ENCODE results near the gene PPFIBP2.
"Not testable (repeated sequence)": the region's sequence is repeated elsewhere in the genome, so short reads cannot be mapped to it uniquely, and the experiment has no call there.

The PPFIBP2 gene

DNA sequence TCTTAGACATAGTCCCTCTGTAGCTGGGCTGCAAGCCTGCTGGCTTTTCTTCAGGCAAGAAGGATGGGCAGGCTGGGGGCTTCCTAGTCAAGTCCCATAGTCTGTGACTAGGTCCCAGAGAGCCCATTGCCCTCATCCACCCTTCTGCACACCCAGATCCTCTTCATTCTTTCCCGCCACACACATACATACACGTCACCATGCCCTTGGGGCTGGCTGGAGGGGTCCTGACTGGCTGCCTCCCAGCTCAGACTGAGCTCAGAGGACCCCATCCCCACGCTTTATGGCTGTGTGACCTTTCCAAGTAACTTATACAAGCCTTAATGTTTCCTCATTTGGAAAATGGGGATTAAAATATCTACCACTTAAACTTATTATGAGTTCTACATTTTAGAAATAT, 13.5 kb upstream of the PPFIBP2 start:
- no peak for DNase-seq

DNA sequence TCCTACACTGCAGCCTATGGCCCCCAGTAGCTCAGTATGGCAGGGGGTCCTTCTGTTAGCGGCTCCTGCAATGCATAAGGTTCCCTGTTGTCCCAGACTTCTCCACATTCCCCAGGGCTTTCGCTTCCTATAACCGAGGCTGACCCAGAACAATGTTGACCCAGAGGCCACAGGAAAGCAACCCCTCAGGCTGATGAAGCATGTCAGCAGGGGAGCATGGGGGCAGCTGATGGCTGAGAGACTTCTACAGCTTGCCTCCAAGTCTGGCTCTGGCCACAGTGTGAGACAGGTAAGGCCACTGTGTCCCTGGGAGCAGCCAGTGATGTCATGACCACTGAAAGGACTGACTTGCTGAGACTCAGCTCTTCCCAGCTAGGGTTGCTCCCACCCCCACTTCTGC, 12.5 kb upstream of the PPFIBP2 start:
- no peak for DNase-seq

DNA sequence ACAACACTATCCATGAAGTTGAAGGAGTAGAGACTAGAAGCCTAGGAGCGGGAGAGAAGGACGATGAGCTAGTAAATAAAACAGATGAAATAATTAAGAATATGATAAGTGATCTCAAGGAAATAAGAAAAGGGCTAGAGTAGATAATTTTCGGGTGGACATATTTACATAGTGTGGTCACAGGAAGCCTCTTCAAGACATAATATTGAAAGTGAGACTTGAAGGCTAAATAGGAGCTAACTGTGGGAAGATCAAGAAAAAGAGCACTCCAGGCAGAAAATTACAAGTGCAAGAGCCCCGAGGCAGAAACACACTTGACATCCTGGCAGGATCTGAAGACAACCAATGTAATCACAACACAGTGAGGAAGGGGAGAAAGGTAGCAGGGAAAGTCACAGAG, 11.9 kb upstream of the PPFIBP2 start:
- no peak for DNase-seq

DNA sequence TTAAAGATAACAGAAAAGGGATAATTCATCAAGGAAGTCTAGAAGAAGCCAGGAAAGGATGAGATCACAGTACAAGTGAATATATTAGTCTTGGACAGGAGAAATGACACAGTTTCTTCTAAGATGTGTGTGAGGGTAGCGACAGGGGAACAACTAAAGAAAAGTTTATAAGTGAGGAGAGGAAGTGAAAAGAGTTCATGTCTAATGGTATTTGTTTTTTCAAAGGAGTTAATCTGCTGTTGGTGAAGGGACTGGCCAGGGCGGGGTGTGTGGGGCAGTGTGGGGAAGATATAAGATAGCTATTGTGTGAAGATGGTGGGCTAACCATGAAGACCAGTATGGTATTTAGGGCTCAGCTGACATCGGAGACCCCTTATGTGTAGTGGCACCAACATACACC, 7.6 kb upstream of the PPFIBP2 start:
- DNase-seq: no peak

DNA sequence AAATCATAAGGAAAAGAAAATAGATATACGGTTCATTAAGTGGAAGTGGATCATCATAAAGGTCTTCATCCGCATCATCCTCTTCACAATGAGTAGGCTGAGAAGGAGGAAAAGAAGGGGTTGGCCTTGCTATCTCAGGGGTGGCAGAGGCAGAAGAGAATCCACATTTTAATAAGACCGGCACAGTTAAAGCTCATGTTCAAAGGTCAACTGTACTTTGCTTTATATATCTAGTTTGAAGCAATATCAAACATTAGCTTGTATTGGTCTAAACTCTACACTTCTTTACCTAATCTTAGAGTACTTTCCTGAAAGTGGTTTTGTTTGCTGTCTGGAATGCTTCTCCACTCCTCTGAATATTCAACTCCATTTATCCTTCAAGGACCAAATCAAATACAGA, 5.7 kb upstream of the PPFIBP2 start:
- DNase-seq: no peak

DNA sequence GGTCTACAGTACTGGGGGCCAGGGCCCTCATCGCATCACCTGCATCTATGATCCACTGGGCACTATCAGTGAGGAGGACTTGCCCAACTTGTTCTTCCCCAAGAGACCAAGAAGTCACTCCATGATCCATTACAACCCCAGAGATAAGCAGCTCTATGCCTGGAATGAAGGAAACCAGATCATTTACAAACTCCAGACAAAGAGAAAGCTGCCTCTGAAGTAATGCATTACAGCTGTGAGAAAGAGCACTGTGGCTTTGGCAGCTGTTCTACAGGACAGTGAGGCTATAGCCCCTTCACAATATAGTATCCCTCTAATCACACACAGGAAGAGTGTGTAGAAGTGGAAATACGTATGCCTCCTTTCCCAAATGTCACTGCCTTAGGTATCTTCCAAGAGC, 3.8 kb upstream of the PPFIBP2 start:
- DNase-seq: peak; percentile 3

DNA sequence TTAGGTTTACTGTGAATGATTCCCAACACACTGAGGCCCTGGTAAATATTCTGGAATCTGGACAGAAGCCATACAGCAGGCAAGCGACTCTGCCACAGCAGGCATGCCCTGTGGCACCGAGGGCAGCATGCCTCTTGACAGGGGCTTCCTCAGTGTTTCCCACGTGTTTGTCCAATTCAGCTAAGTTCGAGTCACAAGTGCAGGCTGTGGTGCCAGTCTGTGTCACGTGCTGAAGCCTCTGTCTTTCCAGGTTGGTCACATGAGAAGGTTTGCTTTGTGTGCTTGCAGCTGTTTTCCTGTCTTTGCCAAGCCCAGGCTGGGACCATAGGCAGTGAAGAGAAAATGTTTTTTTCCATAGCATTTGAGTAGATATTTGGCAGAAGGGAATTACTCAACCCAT, 2.4 kb upstream of the PPFIBP2 start:
- DNase-seq: no peak

DNA sequence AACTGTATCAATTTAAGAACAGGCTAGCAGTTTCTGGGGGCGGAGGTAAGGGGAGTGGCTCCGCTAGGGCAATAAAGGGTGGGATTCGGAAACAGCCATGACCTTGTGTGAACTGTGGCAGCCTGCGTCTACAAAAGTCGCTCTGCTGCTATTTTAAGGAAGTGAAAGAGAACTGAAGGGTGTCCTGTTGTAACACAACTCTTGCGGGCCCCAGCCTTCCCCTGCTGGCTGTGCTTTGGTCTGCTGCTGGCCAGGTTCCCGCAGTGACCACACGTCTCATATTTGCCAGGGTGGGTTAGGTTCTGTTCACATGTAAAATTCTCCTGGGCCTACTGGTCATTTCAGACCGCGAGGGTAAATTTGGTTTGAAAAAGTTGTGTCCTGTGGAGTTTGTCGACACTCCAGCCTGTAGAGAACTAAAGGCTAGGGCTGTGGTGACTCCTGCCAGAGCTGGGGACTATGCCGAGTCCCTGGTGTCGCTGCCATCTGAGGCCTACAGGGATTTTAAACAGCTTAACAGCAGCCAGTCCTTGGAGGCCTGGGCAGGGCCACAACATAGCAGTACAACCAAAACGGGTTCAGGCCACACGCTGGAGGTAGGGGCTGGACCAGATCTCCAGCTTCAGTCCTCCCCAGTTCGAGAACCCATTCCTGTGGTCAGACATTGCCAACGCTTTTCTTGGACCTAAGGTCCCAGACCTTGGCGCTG, 1.1 kb upstream of the PPFIBP2 start:
- peak; percentile 14 for DNase-seq

DNA sequence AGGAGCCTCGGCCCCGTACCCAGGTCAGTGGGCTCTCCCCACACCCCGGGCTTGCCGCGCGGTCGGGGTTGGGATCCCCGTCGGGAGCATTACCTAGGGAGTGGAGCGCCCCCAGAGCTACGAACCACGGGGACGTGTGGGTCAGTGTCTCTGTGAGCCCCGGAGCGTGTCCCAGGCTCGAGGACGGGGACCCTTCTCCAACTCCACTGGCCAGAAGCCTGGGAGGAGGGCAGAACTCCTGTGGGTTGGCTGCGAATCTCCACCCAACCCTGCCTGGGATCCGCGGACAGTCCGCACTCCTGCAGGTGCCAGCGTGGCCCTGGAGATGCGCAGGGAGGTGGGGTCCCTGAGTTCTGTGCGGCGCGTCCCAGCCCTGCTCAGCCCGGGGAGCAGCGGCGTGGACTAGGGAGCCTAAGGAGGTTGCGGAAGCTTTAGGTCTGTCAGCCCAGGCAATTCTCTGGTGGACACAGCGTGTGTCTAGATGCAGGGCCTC, 346 bp downstream of the PPFIBP2 start:
- DNase-seq: no peak

DNA sequence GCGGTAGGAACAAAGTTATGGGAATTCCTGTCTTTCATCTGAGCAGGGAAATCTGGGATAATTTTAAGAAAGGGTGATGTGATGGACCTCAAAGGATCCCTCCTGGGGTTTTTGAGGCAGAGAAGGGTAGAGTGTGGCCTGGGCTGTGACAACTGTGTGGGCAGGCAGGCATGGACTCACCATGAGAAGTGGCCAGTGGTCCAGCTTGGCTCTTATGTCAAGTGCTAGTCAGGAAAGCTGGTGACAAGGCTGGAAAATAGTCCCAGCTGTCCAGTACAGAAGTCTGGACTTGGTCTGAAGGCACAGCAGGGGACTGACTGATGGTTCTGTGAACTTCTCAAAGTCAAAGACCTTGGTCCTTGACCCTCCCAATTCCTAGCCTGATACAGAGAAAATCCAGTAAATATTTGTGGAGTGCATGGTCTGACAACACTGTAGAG, 1.7 kb downstream of the PPFIBP2 start:
- DNase-seq: no peak

DNA sequence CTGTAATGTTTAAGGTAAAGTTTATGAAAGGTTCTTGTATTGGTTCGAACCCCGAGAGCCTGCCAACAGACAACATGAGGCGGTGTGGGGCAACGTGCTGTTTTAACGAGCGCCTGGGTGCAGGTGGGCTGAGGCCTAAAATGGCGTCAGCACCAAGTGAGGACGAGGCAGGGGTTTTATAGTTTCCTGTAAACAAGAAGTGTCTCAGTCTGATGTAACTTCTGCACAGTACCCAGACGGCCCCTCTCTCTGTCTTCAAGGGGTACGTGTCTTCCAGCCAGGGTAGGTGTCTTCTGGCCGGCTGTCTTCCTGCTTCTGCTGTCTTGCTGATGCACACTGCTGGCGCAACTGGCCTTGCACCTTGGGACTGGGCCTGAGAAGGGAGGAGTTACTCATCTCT, 2.7 kb downstream of the PPFIBP2 start:
- DNase-seq: no peak

DNA sequence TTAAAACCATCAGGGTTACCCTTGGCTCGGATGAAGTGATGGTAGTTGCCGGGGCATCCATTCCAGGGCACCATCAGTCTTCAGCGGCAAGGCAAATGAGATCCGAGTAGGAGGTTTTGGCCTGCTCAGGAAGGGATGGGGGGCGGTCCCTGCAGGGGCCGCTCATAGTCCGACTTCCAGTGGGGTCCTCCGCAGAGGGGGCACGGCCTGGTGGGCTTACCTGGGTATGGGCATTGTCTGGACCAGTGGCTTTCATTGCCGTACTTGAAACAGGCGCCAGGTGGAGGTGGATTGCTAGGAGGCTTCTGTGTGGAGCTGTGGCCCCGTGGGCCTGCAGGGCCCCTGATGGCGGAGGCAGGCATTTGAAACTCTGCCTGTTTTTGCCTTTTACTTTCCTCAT, 3.9 kb downstream of the PPFIBP2 start:
- DNase-seq: not testable (repeated sequence)

DNA sequence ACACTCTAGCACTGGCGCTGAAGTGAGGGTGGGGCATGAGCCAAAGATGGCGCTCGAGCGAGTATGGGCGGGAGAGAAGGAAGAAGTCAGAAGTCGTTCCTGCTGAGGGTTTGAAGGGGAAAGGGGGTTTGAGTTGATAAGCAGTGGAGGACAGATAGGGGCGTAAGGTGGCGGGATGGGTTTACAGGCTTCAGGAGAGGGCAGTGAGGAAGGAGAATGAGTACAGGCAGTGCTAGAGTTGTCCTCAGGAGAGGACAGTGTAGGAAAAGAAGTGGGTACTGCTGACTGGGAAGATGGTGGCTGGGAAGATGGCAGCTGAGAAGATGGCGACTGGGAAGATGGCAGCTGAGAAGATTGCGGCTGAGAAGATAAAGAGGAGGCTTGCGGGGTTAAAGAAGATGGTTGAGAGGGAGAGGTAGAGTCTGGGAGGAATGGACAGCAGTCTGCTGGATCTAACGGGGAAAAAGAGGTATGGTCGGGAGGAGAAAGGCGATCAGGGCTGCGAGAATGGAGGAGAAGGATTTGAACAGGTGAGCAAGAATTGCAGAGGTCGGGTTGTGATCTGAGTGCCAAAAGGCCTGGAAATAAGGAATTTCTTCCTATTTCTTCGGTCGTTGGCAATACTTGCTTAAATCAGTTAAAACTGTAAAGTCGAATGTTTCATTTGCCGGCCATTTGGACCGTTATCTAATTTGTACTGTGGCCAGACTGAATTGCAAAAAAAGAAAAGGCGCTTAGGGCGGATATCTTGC, 5.2 kb downstream of the PPFIBP2 start:
- no peak for DNase-seq

DNA sequence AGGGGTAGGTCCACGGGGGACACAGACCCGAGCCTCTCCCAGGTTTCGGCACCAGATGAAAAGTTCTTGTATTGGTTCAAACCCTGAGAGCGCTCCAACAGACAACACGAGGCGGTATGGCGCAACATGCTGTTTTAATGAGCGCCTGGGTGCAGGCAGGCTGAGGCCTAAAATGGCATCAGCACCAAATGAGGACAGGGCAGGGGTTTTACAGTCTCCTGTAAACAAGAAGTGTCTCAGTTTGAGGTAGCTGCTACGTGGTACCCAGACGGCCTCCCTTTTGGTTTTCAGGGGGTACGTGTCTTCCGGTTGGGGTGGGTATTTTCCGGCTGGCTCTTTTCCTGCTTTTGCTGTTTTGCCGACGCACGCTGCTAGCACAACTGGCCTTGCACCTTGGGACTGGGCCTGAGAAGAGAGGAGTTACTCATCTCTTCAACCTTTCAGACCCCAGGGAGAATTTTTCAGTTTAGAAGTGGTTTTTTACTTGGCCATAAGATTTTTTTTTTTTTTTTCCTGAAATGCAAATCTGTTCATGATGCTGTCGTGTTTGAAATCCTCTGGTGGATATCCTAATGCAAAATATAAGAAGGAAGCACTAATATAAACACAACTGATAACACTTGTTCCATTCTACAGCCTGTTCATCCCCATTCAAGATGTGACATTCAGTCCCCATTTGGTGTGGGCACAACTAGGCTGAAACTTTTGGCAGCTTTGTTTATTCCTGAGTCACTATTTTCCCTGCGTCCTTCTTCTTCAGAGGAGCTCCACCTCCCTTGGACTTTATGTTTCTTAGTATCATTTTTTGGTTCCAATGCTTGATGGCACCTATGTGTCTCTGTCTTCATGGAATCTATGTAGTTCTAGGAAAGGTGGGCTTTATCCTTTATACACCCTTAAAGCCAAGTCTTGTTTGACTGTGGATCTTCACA, 6.5 kb downstream of the PPFIBP2 start:
- DNase-seq: peak; percentile 15

DNA sequence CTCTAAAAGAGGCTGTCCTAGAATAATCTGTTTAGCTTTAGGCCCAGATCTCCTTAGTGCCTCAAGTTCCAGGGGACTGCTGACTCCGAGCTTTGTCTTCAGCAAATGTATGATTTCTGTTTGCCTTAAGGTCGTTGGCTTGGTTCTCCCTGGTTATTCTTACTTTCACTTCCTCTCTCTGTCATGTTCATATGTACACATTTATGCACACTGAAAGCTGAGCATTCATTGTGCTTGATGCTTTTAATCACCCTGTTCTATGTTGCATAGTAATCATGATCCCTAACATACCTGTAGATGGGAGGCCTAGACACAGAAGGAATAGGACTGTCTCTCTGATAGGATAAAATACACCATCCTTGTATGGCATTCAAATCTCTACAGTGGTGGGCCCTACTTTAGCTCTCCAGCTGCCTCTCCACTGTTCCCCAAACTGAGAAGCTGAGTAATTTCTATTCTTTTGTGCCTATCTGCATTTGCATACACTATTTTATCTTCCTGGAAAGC, 7.2 kb downstream of the PPFIBP2 start:
- DNase-seq: no peak

DNA sequence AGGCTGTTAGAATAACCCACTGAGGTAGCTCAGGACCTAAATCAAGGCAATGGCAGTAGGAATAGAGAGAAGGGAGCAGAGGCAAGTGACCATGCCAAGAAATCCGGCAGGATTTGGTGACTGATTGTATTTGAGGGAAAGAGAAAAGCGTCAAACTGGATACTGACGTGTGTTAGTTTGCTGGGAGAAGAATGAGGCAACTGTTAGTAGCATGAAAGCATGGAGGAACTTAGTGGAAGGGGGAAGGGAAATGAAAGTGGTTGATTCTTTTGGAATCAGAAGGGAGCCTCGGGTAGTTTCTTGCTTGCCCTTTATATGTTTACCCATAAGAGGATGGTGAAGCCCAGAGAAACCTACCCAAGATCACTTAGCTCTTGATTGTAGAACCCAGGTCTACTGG, 8.3 kb downstream of the PPFIBP2 start:
- no peak for DNase-seq

DNA sequence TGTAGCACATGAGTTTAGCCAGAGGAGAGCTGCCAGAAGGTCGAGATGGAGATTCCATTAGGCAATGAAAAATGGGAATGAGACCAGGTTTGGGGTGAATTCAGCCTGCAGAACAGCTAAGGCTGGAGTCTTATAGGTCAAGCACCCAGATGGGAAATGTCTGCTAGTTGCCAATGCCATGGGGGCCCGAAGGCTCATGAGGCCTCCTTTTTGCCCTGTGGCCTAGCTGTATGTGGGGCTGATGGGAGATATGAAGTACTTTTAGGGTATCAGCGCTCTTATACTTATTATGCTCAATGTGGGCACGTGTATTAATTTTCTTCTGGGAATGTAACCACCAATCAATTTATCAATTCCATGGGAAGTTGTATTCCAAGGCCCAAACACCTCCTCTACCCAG, 8.7 kb downstream of the PPFIBP2 start:
- no peak for DNase-seq

DNA sequence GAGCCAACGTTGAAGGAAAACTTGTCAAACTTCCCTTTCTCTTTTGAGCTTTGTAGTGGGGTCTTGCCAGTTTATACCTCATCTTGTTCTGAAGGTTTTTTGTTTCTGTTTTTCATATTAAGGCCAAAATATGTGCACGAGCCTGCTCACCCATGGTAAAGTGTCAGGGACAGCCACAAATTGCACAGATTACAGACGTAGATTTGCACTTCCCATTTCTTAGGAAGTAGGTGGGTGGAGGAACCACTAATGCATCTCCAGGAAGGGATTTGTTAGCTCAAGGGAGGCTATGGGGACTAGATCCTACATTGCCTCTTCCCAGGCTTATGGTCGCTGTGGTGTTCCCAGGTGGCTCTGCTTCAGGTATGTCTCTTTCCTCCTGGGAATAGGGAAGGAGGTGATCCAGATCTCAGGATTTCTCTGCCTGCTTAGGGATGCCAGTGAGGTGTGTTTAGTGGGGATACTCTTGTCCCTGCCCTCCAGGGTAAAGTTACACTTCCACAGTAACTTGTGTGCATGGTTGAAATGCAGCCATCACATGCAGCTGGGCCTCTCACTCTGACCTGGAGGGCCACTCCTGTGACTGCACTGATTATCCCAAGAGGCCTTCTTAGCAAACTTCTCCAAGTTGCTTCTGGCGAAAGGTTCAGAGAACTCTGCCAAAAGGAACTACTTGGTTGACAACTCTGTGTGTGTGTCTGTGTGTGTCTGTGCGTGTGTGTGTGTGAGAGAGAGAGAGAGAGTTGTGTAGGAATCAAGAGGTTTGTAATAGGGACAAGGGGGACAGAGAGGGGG, 9.8 kb downstream of the PPFIBP2 start:
- DNase-seq: no peak

DNA sequence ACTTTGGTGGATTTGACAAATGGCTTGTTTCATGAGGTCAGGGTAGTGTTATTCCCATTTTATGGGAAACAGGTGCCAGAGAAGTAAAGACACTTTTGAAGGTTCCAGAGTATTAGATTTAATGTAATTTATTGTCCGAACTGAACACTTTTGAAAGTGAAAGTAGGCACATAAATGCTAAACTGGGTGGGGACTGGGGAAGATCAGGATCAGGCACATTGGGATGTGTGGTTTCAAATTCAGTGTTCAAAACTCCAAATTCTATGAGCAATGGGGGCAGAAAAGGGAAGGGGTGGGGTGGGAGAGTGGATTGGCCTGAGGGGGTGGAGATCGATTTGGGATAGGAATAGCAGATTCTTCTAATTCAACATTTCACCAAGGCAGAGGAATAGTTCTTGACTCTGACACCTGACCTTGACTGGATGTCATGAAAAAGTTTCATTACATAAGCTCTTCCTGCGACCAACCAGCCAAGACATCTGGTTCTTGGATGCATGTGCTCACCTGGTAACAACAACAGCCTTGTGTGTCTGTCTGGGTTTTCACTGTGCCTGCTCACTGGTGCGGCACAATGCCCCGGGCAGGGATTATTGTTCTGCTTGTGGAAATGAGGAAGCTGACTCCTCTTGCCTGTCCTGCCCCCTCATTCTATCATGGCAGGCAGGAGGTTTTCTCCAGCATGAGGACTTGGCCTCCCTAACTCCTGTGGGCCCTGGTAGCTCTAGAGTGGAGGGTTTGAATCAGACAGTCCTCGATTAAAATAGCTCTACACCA, 10.8 kb downstream of the PPFIBP2 start:
- no peak for DNase-seq

DNA sequence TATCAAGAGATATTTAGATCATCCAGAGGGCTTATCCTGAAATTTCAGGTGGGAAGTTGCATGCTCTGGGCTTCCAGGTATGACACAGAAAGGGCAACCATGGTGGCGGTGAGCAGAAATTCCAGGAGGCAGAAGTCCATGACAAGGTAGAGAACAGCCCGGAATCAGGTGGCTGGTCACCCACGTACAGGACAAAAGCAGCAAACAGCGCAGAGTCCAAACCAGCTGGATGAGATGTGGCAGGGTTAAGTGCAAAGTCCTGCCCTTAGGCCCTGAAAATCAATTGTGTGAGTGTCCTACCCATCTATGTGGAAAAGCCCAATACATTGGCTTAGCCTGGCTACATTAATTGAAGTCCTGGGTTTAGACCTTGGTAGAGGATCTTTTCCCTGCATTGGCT, 11.6 kb downstream of the PPFIBP2 start:
- DNase-seq: no peak

DNA sequence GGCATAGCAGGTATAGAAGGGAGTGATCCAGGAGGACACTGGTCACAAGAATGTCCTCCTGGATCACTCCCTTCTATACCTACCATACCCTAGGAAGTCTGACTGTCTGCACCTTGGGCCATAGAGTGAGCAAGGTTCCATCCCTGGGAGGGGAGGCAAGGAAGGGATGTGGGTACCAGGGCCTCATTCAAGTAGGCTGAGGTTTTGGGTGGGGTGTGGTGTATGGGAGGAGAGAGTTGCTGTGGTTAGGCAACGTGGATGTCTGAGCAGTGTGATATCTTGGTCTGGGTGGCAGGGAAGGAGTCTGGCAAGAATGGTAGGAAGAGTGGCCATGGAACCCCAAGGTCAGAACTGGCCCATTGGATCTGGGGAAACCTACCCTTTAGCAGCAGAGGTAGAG, 13.2 kb downstream of the PPFIBP2 start:
- DNase-seq: no peak

Data from fibroblast of upper back skin (primary cell).